SK-N-DZ (cell line): ENCODE data around the gene ZNRD2.

Experiments used
- DNase-seq: peaks from one replicate; pipeline ENCODE4 v3.0.0-alpha.2; 2015; ENCODE audit warnings: low spot score

ZNRD2 gene

DNA sequence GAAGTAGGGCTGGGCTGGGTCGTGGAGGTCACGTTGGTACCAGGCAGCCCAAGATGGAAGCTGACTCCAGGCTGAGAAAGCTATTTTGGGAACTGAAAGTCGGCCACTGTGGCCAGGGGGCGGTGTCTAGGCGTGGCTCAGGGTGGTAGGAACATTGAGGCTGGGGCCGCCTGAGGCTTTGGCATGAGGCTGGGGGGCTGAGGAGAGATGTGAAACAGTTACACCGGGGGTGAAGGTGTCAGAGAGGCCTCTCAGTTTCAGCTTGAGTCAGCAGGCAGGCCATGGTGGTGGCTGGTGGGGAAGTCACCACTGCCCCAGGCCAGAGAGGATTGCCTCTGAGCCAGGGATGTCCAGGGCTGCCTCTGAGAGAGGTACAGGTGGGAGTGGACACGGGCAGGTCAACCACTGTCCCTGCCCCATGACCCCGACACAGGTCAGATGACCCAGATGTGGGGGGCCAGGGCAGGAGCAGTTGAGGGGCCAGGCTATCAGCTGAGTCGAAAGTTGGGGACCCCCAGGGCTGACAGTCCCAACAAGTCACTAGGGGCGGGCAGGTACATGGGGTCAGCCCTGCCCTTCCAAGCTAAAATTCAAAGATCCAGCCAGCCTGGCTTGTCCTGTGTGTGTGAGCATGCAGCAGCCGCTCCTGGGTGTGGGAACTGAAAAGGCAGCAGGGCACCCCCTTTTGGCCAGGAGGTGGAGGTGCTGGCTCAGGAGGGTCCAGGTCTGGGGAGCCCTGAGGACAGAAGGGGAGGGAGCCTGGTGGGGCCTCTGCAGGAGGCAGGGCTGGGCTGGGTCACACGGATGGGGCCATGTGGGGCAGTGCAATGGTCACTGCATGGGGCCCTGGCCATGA lies 18.1 kb downstream of the ZNRD2 start:
- peak; percentile 66 for DNase-seq

DNA sequence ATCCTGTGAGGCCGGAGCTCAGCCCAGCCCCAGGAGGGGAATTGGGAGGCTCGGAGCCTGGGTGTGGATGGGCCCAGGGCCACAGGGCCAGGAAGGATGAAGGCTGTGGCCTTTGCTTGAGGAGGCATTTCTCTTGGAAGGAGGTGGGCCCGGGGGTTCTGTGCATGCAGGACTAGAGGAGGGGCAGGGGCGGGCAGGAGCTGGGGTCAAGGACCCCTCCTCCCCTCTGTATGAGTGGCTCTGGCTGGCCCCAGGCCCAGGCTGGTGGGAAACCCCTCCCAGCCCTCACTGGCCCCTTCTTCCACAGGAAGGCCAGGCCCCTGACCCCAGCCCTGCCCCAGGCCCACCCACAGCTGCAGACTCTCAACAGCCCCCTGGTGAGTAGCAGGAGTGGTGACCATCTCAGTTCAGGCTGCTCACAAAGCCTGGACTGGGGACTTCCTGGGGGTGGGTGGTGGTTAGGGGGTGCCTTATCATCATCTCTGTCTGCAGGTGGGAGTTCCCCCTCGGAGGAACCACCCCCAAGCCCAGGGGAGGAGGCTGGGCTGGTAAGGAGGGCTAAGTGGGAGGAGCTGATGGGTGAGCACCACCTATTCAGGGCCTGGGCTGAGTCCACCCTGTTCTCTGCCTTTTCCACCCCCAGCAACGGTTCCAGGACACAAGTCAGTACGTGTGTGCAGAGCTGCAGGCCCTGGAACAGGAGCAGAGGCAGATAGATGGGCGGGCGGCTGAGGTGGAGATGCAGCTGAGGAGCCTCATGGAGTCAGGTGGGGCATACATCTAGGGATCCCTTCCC lies 19.4 kb downstream of the ZNRD2 start:
- DNase-seq, result peak; percentile 63

DNA sequence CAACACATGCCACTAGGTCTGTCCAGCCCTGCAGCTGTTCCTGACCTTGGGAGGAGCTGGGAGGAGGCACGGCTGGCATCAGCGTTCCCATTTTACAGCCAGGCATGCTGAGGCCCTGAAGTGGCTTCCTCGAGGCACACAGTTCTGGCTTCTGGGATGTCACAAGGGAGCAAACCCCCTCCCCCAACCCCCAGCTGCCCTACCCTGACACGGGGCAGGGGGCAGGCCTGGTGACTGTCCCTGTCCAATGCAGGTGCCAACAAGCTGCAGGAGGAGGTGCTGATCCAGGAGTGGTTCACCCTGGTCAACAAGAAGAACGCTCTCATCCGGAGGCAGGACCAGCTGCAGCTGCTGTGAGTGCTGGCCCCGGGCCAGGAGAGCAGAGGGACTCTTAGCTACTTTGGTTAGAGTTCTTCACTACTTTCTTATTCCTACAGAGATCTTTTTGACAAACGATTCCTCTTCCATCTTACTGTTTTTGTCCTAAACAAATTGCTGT lies 20.0 kb downstream of the ZNRD2 start:
- DNase-seq, result no peak

DNA sequence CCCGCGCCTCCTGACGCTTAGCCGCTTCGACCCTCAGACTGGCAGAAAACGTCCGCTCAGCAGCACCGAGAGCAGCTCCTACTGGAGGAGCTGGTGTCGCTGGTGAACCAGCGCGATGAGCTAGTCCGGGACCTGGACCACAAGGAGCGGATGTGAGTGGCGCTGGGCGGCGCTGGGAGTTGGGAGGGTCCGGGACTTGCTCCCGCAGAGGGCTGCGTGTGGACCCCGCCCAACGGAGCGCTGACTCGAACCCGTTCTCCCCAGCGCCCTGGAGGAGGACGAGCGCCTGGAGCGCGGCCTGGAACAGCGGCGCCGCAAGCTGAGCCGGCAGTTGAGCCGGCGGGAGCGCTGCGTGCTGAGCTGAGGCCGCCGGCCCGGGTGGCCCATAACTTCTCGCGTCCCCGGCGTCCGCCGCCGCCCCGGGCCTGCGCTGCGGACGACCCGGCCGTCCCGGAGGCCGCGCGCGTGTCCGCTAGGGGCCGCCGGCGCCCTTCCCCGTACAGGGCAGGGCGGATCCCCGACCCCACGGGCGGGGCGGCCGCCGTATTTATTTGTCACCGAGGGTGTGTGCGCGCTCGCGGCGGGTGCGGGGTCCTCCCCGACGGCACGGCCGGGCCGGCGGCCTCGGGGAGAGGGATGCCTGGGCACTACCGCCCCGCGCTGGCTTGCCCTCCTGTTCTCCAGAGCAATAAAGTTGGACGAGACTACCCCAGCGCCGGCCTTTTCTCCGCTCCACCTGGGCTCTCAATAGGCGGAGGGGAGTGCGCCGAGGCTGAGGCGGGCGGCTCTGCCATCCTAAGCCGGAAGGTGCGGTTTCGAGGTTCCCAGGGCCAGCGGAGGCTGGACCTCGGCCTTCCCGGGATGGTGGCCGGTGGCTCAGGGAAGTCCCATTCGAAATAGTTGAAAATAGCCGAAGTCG lies 21.9 kb downstream of the ZNRD2 start:
- DNase-seq, result no peak

DNA sequence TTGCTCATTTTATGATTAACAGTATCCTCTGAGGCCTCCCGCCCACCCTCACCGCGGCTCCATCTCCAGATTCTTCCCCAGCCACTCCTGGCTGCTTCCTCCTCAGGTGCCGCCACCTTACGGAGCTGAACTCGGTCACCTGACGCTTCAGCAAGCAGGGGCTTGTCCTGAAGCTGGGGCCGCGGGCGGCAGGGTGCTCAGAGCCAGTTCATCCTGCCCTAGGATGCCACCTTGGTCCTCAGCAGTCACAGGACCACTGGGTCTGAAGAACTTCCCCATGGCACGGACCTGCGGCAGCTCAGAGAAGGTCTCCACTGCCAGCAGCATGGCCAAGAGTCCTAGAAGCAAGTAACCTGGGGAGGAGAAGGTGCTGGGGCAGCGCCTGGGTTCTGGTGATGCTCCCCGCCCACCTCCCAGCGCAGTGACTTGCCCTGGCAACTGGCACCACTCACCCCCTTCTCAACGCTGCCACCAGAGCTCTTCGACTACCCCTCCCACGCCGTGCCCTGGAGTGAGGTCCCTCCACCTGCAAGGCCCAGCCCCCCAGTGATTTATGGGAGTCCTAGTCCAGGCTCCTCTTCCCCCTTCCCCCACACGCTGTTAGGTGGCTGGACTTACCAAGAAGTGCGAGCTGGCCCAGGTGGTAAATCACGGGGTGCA lies 22.7 kb downstream of the ZNRD2 start:
- DNase-seq, result no peak

DNA sequence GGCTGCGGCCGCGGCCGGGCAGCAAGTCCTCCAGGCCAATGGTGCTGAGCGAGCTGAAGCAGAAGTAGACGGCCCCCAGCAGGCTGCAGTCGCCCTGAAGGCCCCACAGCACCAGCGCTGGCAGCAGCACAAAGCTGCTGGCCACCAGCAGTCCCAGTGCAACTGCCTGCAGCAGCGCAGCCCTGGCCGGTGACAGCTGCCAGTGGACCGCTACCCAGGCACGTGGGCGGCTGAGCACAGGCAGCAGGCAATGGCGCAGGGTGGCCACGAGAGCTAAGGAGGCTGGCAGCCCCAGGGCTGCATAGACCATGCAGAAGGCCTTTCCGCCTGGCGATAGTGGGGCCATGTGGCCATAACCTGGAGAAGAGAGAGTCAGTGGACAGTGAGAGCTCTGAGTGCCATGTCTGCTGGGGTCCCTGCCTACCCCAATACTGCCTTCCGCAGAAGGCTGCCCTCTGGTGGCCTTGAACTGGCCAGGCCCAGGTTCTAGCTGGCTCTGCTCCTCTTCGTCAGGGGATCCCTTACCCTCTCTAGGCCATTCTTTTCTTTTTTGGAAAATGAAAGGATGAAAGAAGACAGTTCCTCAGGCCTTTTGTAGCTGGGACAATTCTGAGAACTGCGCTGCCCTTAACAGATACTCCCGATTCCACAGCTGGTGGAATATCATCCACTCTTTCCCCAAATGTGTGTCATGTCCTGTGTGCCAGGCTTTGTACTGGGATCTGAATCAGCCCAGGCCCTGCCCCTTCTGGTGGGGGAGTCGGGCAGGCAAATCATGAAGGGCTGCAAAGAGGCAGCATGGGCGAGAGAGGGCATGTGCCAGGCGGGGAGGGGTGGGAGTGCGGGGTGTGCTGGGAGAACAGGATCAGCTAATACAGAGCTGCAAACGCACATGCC lies 23.5 kb downstream of the ZNRD2 start:
- DNase-seq, result peak; percentile 72

DNA sequence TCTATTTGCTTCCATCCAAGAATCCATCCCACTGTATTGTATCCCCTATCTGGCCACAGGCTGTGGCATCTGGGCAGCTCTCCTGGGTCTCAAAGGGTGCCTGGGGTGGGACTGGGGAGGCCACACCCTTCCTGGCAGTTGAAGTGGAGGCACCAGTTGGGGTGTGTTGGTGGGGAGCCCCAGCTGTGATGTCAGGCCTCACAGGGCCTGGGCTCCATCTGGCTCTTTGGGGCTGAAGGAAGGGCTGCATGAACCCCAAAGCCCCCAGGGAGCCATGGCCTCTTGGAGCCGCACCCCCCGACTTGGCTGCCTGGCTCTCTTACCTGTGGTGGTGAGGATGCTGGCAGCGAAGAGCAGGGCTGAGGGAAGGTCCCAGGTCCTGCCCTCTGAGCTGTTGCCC lies 24.9 kb downstream of the ZNRD2 start:
- no peak for DNase-seq

DNA sequence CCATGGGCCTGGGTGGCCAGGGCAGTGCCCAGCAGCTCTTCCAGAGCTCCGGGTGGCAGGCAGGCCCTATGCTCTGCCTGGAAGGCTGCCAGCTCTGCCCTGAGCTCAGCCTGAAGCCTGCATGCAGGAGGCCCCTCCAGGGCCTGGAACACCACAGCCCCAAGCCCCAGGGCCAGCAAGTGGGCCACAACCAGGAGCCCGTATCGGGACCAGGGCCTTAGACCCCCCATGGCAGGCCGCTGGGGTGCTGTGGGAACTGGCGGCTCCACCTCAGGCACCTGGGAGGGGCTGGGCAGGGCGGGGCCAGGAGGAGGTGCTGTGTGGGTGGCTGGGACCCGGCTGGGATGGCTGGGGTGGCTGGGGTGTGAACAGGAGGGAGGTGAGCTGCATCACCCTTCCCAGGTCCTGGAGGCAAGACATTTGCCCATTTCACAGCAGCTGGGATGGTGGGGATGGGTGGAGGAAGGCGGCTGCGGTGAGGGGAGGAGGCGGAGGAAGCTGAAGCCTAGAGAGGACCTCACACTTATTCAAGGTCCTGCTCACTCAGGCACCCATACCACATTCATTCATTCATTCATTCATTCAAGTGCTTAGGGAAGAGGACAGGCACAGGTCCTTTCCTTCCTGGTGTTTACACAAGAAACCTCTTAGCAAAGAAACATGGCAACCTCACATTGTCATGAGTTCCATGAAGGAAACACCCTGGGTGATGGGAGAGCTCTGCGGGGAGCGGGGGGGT lies 25.4 kb downstream of the ZNRD2 start, which contains the start of gene KCNK7:
TSS of gene KCNK7 (minus strand) at position 258 of the 739 bp plus-strand sequence. CDS start at position 230, 28 bp downstream.
- DNase-seq, result no peak

DNA sequence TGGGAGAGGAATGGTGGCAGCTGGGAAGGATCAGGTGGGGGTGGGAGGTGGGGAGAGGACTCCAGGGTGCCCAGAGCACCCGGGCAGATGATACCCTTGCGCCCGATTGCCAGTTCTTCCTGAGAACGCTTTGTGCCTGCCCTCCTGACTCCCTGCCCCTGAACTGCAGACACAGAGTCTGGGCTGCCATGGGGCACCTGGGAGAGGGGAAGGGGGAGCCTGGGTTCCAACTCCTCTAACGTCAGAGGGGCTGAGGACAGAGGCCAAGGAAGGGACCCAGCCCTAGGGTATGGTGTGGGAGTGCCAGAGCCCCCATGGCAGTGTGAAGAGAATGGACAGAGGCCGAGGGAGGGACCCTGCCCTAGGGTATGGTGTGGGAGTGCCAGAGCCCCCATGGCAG lies 26.2 kb downstream of the ZNRD2 start:
- DNase-seq, result no peak

DNA sequence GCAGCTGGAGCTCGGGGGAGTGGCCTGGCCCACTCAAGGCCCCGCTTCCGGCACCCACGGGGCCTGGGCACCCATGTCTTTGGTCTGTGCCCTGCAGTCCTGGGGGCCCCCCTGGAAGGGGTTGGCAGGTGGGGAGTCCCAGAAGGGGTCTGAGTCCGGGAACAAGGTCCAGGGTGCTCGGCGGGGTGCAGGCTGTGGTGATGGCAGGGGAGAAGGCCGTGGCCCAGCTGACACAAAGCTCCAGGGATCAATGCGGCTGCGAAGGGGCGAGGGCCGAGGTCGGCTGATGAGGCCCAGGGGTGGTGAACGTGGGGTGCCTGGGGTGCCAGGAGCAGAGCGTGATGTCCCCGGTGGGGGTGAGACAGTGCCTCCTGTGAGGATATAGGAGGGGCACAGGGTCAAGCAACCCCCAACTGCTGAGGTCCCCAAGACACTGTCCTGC lies 28.0 kb downstream of the ZNRD2 start:
- no peak for DNase-seq

DNA sequence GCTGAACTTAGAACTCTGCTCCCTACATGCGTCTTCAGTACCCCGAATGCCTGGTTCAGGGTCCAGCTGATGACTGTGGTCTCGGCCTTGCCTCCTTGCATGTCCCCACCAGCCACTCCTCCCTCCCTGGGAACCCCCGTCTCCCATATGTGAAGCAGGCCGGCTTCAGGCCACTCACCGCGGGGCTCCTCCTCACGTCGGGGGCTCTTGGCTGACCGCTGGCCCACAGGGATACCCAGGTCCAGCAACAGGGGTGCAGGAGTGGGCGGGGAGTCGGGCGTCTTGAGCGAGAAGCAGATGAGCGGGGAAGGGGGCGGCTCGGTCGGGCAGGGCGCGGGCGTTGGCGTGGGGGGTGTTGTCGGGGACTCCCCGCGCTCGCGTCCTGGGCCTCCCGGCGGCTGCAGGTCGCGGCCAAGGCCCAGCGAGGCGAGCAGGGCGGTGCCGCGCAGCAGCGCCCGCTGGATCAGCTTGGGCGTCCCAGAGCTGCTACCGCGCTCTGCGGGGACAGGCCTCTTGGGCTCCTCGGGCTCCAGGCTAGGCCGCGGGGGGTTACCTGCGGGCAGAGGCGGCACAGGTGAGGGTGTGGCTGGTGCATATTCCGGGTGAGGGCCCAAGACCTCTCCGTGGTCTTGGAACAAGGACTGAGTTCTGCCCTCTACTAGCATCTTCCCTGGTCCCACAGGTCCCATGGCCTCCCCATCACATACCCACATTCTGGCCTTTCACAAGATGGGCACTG lies 29.1 kb downstream of the ZNRD2 start:
- no peak for DNase-seq

DNA sequence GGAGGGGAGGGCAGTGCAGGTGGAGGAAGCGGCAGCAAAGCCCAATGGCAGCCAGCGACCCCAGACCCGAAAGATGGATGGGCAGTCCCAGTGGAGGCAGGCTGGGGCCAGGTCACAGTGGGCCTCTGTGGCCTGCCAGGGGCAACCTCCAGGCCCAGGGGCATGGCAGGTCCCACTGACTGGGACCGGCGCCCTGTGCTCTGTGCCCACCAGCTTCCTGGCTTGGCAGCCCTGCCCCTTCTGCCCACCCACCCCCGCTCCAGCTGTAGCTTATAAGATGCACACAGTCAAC lies 29.6 kb downstream of the ZNRD2 start:
- no peak for DNase-seq

DNA sequence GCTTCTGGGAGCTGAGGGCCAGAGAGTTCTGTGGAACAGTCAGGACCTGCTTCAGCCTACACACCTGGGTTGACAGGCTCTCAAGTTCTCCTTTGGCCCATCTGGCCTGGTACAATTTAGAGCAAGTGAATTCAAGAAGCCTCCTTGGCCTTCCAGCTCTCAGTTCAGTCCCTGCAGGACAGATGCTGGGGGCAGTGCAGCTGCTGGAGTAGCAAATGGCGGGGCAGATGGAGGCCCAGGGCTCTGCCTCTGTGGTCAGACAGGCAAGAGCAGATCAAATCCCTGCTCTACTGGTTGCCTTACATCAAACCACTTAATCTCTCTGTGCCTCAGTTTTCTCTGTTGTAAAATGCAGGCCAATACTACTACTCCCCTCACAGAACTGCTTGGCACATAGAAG lies 34.0 kb downstream of the ZNRD2 start:
- DNase-seq, result no peak

DNA sequence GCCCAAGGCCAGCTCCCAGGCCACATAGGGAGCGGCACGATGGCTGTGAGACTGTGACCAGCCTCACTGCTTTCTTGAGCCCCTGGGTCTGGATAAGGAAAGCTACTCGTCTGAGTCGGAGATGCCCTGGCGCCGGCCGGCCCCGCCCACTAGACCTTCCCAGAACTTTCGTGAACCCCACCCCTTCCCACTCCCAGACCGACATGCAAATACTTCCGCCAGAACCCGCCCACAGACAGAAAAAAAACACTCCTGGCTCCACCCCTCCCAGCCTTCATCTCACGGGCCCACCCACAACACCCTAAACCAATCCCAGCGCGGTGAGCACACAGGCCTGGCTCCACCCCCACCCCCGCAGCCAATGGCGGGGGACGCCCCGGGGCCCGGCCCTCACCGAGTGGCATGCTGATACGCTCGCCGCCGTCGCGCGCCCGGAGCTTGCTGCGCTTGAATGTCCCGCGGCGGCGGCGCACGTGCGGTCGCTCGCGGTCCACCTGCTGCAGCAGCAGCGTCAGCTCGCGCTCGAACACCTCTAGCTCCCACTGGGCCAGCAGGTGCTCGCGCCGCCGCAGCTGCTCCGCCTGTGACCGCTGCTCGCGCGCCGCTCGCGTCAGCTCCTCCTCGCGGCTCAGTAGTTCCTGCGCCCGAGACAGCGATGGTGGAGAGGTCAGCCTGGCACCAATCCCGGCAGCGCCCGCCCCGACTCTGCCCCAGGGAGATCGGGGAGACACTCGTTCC lies 36.8 kb downstream of the ZNRD2 start:
- DNase-seq, result peak; percentile 99

DNA sequence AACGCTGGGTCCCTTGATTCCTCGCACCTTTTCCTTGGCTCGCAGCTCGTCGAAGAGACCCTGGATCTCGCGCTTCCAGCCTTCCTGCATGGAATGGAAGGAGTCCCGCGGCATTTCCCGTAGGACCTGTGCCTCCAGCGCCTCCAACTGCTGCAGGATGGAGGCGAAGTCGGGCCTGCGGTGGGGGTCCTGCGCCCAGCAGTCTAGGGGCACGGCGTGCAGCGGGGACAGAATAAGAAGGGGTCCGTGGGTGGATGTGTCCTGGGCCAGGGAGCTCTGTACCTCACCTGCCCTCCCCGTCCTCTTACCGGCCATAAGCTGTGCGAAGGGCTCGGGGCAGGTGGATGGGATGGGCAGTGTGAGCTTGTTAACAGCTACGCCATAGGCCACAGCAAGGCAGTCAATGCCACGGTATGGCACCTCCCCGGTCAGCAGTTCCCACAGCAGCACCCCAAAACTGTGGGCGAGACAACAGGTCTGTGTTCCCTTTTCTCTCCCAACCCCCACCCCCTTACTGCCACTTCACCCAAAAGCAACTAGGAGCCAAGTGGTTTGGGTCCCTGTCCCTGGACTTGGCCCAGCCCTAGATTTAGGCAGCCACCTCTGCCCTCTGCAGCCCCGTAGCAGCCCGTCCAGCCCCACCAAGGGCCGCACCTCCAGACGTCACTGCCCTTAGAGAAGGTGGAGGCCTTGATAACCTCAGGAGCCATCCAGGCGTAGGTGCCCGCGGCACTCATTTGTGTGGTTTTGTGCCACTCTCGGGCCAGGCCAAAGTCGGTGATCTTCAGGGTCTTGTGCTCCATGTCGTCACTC lies 37.5 kb downstream of the ZNRD2 start:
- DNase-seq, result no peak

DNA sequence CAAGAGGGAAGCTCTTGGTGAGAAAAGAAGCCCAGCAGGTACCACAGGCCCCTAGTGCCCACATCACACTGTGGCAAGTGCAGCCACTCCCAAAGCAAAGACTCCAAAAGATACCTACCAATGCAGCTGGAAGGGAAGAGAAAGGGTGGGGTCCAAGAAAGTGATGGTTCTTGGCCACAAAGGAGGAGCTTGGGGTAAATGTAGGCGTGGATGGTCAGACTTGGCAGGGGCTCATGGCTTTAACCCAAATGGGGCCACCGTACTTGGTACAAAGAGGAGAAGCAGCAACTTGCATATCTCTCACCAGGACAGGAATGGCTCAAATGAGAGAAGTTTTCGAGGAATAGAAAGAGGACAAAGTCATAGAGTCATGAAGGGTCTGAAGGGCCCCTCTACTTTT lies 39.0 kb downstream of the ZNRD2 start:
- no peak for DNase-seq

DNA sequence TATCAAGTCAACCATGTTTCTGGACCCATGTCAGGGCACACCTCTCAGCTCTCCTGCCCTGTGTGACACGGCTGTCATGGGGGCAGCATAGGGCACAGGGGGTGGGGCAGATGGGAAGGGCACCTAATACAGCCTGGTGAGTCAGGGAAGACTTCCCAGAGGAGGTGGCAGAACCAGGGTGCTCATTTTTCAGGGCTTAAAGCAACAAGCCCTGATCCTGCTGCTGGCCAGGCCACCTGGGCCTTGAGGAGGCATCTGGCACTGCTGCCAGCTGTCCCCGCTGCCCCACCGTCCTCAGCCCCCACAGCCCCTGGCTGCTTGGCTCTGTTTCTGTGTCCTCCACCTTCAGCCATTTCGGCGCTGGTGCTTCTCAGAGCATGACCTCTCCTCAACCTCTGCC lies 39.4 kb downstream of the ZNRD2 start:
- no peak for DNase-seq
